GM23338 (cell line): ENCODE measurements around the gene XRN1.

ENCODE experiments used
- EZH2 ChIP-seq: fragments of 200-600 bp; sonication (generic); IDR thresholded peaks from one replicate; pipeline ENCODE4 v1.8.0; 2017; ENCODE audit warnings: antibody characterized with exemption, mild to moderate bottlenecking, low read depth; ENCODE audit not compliant: unreplicated experiment
- NANOG ChIP-seq: IDR thresholded peaks from 2 replicates; pipeline ENCODE4 v1.6.1; 2016; ENCODE audit warnings: antibody characterized with exemption, borderline replicate concordance
- TF ChIP-seq, protein P1 (sequence below), 2 experiments: fragments of 200-600 bp in 1 of 2; sonication (generic) in 1 of 2; conservative IDR thresholded peaks; 2 replicates each; pipeline versions ENCODE4 v1.5.1 to v1.6.1; 2016 to 2017; ENCODE audit warnings: antibody characterized with exemption in 2 of 2, low read depth in 2 of 2, mild to moderate bottlenecking in 2 of 2, moderate library complexity in 1 of 2

DNA sequence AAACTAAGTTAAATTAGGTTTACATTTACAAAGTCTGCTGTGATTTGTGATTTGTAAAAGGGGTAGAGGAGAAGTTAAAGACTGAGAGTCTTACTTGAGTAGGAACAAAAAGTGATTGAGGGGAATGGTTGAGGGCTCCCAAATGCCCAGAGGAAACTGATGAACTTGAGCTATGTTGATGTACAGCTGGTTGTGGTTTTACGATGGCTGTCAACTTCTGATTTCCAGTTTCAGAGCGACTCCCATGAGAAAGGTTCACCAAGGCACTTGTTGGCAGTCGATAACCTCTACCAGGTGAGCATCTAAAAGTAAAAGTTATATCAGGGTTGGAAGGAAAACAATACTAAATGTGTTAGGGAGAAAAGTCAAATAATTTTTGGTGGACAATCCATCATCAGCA lies 91.0 kb downstream of the XRN1 start:
- TF ChIP-seq EZH2: no peak
- TF ChIP-seq, protein P1, sequence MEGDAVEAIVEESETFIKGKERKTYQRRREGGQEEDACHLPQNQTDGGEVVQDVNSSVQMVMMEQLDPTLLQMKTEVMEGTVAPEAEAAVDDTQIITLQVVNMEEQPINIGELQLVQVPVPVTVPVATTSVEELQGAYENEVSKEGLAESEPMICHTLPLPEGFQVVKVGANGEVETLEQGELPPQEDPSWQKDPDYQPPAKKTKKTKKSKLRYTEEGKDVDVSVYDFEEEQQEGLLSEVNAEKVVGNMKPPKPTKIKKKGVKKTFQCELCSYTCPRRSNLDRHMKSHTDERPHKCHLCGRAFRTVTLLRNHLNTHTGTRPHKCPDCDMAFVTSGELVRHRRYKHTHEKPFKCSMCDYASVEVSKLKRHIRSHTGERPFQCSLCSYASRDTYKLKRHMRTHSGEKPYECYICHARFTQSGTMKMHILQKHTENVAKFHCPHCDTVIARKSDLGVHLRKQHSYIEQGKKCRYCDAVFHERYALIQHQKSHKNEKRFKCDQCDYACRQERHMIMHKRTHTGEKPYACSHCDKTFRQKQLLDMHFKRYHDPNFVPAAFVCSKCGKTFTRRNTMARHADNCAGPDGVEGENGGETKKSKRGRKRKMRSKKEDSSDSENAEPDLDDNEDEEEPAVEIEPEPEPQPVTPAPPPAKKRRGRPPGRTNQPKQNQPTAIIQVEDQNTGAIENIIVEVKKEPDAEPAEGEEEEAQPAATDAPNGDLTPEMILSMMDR (conservative IDR thresholded peaks at IDR 0.05; ENCODE audit: low read depth in 2 of 2): no peak
- no peak for TF ChIP-seq NANOG
